KMS-11 (cell line): ENCODE measurements around the gene LGALS7B.
"Not testable (repeated sequence)": the region's sequence is repeated elsewhere in the genome, so short reads cannot be mapped to it uniquely, and the experiment has no call there.

Experiments used
- H2AFZ ChIP-seq: fragments of 200-600 bp; sonication (generic); 2 replicates; pipeline ENCODE4 v1.6.1; 2016; ENCODE audit warnings: antibody characterized with exemption, mixed run types, low read depth
- H3K27ac ChIP-seq: fragments of 200-600 bp; sonication (generic); 2 replicates; pipeline ENCODE4 v1.6.1; 2016; ENCODE audit warnings: mild to moderate bottlenecking, mixed run types
- H3K27me3 ChIP-seq: fragments of 200-600 bp; sonication (generic); 2 replicates; pipeline ENCODE4 v1.6.1; 2017; ENCODE audit warnings: mild to moderate bottlenecking, low read depth, mixed run types, moderate library complexity; ENCODE audit not compliant: insufficient read depth
- H3K36me3 ChIP-seq: fragments of 200-600 bp; sonication (generic); 2 replicates; pipeline ENCODE4 v1.6.1; 2017; ENCODE audit warnings: mild to moderate bottlenecking, mixed run types; ENCODE audit not compliant: insufficient read depth
- H3K4me1 ChIP-seq: fragments of 200-600 bp; sonication (generic); 2 replicates; pipeline ENCODE4 v1.6.1; 2016; ENCODE audit warnings: mild to moderate bottlenecking, low read depth, mixed run types; ENCODE audit not compliant: poor library complexity, severe bottlenecking
- H3K4me2 ChIP-seq: fragments of 200-600 bp; sonication (generic); 2 replicates; pipeline ENCODE4 v1.7.0; 2016; ENCODE audit warnings: mild to moderate bottlenecking, mixed run types
- H3K4me3 ChIP-seq: fragments of 200-600 bp; sonication (generic); IDR thresholded peaks from 2 replicates; pipeline ENCODE4 v1.6.1; 2017; ENCODE audit warnings: low read depth, low read length, mixed read lengths; ENCODE audit not compliant: insufficient read depth
- H3K79me2 ChIP-seq: fragments of 200-600 bp; sonication (generic); 2 replicates; pipeline ENCODE4 v1.6.1; 2016; ENCODE audit warnings: low read depth, mixed run types; ENCODE audit not compliant: insufficient read depth
- H3K9ac ChIP-seq: fragments of 200-600 bp; sonication (generic); 2 replicates; pipeline ENCODE4 v1.6.1; 2016; ENCODE audit warnings: mild to moderate bottlenecking, mixed run types
- H4K20me1 ChIP-seq: fragments of 200-600 bp; sonication (generic); 2 replicates; pipeline ENCODE4 v1.6.1; 2016; ENCODE audit warnings: mild to moderate bottlenecking, mixed run types; ENCODE audit not compliant: insufficient read depth
- TF ChIP-seq, protein P1 (sequence below): fragments of 200-600 bp; sonication (generic); conservative IDR thresholded peaks from 2 replicates; pipeline ENCODE4 v1.6.1; 2017; ENCODE audit warnings: low read depth, mild to moderate bottlenecking, antibody characterized with exemption, low read length, moderate library complexity, mixed read lengths

LGALS7B gene

DNA sequence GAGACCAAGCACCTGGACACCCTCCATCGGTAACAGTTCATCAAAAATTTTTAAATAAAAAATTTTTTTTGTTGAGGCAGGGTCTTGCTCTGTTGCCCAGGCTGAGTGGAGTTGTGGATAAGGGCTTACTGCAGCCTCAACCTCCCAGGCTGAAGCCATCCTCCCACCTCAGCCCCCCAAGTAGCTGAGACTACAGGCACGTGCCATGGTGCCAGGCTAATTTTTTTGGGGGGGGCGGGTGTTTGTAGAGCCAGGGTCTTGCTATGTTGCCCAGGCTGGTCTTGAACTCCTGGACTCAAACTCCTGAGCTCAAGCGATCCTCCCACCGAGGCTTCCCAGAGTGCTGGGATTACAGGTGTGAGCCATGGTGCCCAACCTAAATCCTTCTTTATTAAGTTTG, 4.7 kb downstream of the LGALS7B start:
- Histone ChIP-seq H3K4me3 (no peak overlapping the region), H3K79me2 (no peaks in the 10 kb centered on the region), H3K27ac (no peak overlapping the region), H3K27me3 (no peaks in the 10 kb centered on the region), H2AFZ (no peak overlapping the region), H3K36me3 (no peaks in the 10 kb centered on the region), H3K9ac (no peak overlapping the region), H3K4me2 (no peak overlapping the region), H3K4me1 (no peaks in the 10 kb centered on the region), H4K20me1 (no peaks in the 10 kb centered on the region)
- TF ChIP-seq, protein P1, sequence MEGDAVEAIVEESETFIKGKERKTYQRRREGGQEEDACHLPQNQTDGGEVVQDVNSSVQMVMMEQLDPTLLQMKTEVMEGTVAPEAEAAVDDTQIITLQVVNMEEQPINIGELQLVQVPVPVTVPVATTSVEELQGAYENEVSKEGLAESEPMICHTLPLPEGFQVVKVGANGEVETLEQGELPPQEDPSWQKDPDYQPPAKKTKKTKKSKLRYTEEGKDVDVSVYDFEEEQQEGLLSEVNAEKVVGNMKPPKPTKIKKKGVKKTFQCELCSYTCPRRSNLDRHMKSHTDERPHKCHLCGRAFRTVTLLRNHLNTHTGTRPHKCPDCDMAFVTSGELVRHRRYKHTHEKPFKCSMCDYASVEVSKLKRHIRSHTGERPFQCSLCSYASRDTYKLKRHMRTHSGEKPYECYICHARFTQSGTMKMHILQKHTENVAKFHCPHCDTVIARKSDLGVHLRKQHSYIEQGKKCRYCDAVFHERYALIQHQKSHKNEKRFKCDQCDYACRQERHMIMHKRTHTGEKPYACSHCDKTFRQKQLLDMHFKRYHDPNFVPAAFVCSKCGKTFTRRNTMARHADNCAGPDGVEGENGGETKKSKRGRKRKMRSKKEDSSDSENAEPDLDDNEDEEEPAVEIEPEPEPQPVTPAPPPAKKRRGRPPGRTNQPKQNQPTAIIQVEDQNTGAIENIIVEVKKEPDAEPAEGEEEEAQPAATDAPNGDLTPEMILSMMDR = no peak

DNA sequence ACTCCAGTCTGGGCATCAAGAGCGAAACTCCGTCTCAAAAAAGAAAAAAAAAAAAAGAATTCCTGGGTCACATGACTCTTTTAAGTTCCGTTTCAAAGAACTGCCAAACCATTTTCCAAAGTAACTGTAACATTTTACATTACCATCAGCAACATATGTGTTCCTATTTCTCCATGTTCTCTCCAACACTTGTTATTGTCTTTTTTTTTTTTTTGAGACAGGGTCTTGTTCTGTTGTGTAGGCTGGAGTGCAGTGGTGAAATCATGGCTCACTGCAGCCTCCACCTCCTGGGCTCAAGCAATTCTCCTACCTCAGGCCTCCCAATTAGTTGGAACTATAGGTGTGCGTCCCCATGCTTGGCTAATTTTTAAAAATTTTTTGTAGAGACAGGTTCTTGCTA, 6.5 kb downstream of the LGALS7B start:
- H4K20me1 ChIP-seq = no peaks in the 10 kb centered on the region
- no peak overlapping the region for H3K9ac ChIP-seq
- H3K4me1 ChIP-seq = no peaks in the 10 kb centered on the region
- TF ChIP-seq, protein P1 = no peak
- no peaks in the 10 kb centered on the region for H3K36me3 ChIP-seq
- H3K79me2 ChIP-seq = no peaks in the 10 kb centered on the region
- no peak overlapping the region for H3K27ac ChIP-seq
- no peak overlapping the region for H2AFZ ChIP-seq
- H3K4me2 ChIP-seq = no peak overlapping the region
- H3K4me3 ChIP-seq = no peak overlapping the region
- no peaks in the 10 kb centered on the region for H3K27me3 ChIP-seq

DNA sequence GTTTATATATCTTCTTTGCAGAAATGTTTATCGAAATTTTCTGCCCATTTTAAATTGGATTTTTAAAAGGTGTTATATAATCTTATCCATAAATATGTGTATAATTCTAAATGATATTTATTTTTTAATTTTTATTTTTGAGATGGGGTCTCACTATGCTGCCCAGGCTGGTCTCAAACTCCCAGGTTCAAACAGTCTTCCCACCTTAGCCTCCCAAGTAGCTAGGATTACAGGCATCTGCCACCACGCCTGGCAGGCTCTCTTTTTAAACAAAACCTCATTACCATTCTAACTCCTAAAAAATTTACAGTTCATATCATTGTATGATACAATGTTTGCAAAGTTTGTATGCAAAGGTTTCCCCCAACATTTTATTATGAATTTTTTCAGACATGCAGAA, 7.2 kb downstream of the LGALS7B start:
- H4K20me1 ChIP-seq = no peaks in the 10 kb centered on the region
- H2AFZ ChIP-seq = no peak overlapping the region
- H3K4me1 ChIP-seq = no peaks in the 10 kb centered on the region
- TF ChIP-seq, protein P1 = no peak
- no peak overlapping the region for H3K4me2 ChIP-seq
- no peak overlapping the region for H3K4me3 ChIP-seq
- H3K27me3 ChIP-seq = no peaks in the 10 kb centered on the region
- H3K79me2 ChIP-seq = no peaks in the 10 kb centered on the region
- H3K27ac ChIP-seq = no peak overlapping the region
- no peak overlapping the region for H3K9ac ChIP-seq
- H3K36me3 ChIP-seq = no peaks in the 10 kb centered on the region

DNA sequence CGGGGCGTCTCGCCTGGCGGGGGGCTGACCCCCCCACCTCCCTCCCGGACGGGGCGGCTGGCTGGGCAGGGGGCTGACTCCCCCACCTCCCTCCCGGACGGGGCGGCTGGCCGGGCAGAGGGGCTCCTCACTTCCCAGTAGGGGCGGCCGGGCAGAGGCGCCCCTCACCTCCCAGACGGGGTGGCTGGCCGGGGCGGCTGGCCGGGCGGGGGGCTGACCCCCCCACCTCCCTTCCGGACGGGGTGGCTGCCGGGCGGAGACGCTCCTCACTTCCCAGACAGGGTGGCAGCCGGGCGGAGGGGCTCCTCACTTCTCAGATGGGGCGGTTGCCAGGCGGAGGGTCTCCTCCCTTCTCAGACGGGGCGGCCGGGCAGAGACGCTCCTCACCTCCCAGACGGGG, 8.8 kb downstream of the LGALS7B start:
- H3K36me3 ChIP-seq, H3K4me2 ChIP-seq, H3K79me2 ChIP-seq, H3K4me3 ChIP-seq, H3K9ac ChIP-seq, H4K20me1 ChIP-seq, H3K27ac ChIP-seq, H2AFZ ChIP-seq, H3K27me3 ChIP-seq, H3K4me1 ChIP-seq: not testable (repeated sequence)

DNA sequence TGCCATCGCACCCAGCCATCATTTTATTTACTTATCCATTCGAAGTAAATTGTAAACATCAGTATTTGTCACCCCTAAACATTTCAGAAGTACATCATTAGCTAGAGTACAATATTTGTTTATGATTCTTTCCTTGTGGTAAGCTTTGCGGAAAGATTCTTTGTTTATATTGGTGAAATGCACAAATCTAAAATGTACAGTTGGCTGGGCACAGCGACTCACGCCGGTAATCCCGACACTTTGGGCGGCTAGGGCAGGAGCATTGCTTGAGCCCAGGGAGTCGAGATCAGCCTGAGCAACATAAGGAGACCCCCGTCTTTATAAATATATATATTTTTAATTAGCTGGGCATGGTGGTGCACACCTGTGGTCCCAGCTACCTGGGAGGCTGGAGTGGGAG, 10.1 kb downstream of the LGALS7B start:
- Histone ChIP-seq H2AFZ (no peak overlapping the region), H3K27ac (no peak overlapping the region), H3K9ac (no peak overlapping the region), H3K4me1 (no peaks in the 10 kb centered on the region), H4K20me1 (no peaks in the 10 kb centered on the region), H3K27me3 (no peaks in the 10 kb centered on the region), H3K79me2 (no peaks in the 10 kb centered on the region), H3K36me3 (no peaks in the 10 kb centered on the region), H3K4me2 (no peak overlapping the region), H3K4me3 (no peak overlapping the region)
- TF ChIP-seq, protein P1 = no peak
